K562 (cell line): ENCODE data around the gene FN3K. TPM values are rescaled to one million over a fixed set of nuclear protein-coding genes. Genes with fewer than 3 reads are reported as not detected.

ENCODE experiments used
- CBX2 ChIP-seq: fragments of 200-600 bp; sonication (generic); IDR thresholded peaks from one replicate; pipeline ENCODE4 v1.6.1; 2012; ENCODE audit warnings: mild to moderate bottlenecking, low read length, inconsistent platforms; ENCODE audit not compliant: insufficient read depth, poor library complexity, severe bottlenecking
- CBX5 ChIP-seq: IDR thresholded peaks from 2 replicates; pipeline ENCODE4 v1.6.1; 2014; ENCODE audit warnings: low read depth, borderline replicate concordance
- DIDO1 ChIP-seq: fragments of 450-650 bp; IDR thresholded peaks from 2 replicates; pipeline ENCODE4 v1.6.1; 2016; ENCODE audit warnings: low read depth, missing biosample characterization, missing genetic modification characterization
- ID3 ChIP-seq, 2 experiments: fragments of 250-450 bp in 1 of 2; fragments of 450-650 bp in 1 of 2; sonication (Bioruptor Pico) in 1 of 2; IDR thresholded peaks; 2 replicates each; pipeline versions ENCODE4 v1.6.1 to v1.8.0; 2016 to 2021; ENCODE audit warnings: mild to moderate bottlenecking in 2 of 2, moderate library complexity in 2 of 2, missing compliant biosample characterization in 1 of 2, missing genetic modification characterization in 1 of 2
- POLR2A ChIP-seq: fragments of 450-650 bp; conservative IDR thresholded peaks from 2 replicates; pipeline ENCODE4 v1.6.1; 2016
- SREBF2 ChIP-seq: sonication (generic); formaldehyde crosslinking; IDR thresholded peaks from 2 replicates; pipeline ENCODE4 v1.4.0; 2020; ENCODE audit warnings: mild to moderate bottlenecking, missing genetic modification reagents
- TAL1 ChIP-seq: fragments of 450-650 bp; IDR thresholded peaks from 2 replicates; pipeline ENCODE4 v1.6.1; 2016; ENCODE audit warnings: mild to moderate bottlenecking
- ZNF280A ChIP-seq: fragments of 450-650 bp; IDR thresholded peaks from 2 replicates; pipeline ENCODE4 v1.6.1; 2018; ENCODE audit warnings: mild to moderate bottlenecking, low read depth; ENCODE audit not compliant: partially characterized antibody
- polyA plus RNA-seq, 8 experiments: library from polyadenylated mRNA; depleted of rRNA in 4 of 8; stranded (reverse) in 5 of 8; unstranded in 3 of 8; fragments of >200 nt; fragmentation: Nextera tagmentation in 2 of 8; fragmentation: Illumina TruSeq in 1 of 8; extraction: Ambion mirVana in 2 of 8; extraction: Trizol in 1 of 8; gene quantifications; 2 replicates each; pipeline versions ENCODE4 v1.2.1 to v1.2.3, GENCODE V29; 2011 to 2014; ENCODE audit warnings: inconsistent platforms in 1 of 8, missing spikeins in 1 of 8
- total RNA-seq, 7 experiments: library from RNA; depleted of rRNA in 6 of 7; stranded (reverse); fragments of >200 nt in 6 of 7; fragmentation: Illumina TruSeq in 2 of 7; extraction: Trizol in 2 of 7; gene quantifications; 2 replicates each; pipeline versions ENCODE4 v1.2.1 to v1.2.3, GENCODE V29; 2011 to 2021; ENCODE audit warnings: low replicate concordance in 1 of 7

Gene FN3K
- total and polyA plus RNA-seq, 9 of the 15 experiments (the other 6 are each of a cell fraction or from before 2014, with no cell fraction given), result 0.08 to 22.7 (median 3.8) TPM

GRCh38 chr17:82740906-82741759 lies 5.7 kb downstream of the FN3K start (continued):
- peak; percentile 89 for TF ChIP-seq ZNF280A
- no peak for TF ChIP-seq ID3 (CRISPR knock-in tag; IDR thresholded peaks at IDR 0.05)
- no peak for TF ChIP-seq ID3 (tag; IDR thresholded peaks at IDR 0.05)
- no peak for TF ChIP-seq CBX2
- TF ChIP-seq CBX5, result peak; percentile 90
- TF ChIP-seq TAL1, result no peak
- TF ChIP-seq DIDO1 (tag), result no peak
- no peak for TF ChIP-seq SREBF2 (CRISPR knock-in tag)
- TF ChIP-seq POLR2A, result no peak
